Astrocyte of the cerebellum (primary cell): Measurements from ENCODE around the gene RCE1.

Experiments
- DNase-seq: peaks from one replicate; pipeline ENCODE4 v3.0.0-alpha.2; 2011; ENCODE audit warnings: low read depth
- H3K4me3 ChIP-seq: 2 replicates; pipeline ENCODE4 v1.5.1; 2011; ENCODE audit warnings: mild to moderate bottlenecking, low read depth, low read length, moderate library complexity
- CTCF ChIP-seq: IDR thresholded peaks from 2 replicates; pipeline ENCODE4 v1.5.1; 2012; ENCODE audit warnings: low read length, low read depth, moderate library complexity, mild to moderate bottlenecking; ENCODE audit errors: missing control alignments
- in situ Hi-C: cut with HindIII; loops from 2 replicates; pipeline ENCODE4 v1.10.0; 2017; ENCODE audit warnings: low sequenced_read_pairs

The RCE1 gene

GRCh38 chr11:66869567-66869870 is 26.3 kb downstream of the RCE1 start:
- DNase-seq: no peak
- H3K4me3 ChIP-seq: no peak overlapping the region
- no peak for TF ChIP-seq CTCF
- in situ Hi-C loops: no loop called here

GRCh38 chr11:66870131-66870530 is 26.9 kb downstream of the RCE1 start:
- no peak for DNase-seq
- no peak overlapping the region for H3K4me3 ChIP-seq
- in situ Hi-C loops: no loop called here
- no peak for TF ChIP-seq CTCF

- in situ Hi-C loops: no loop called here
- no peak for TF ChIP-seq CTCF
- no peak overlapping the region for H3K4me3 ChIP-seq
- no peak for DNase-seq
These were observed 27.6 kb downstream of the RCE1 start for GRCh38 chr11:66870616-66871520.

- no peak overlapping the region for H3K4me3 ChIP-seq
- in situ Hi-C loops: no loop called here
- DNase-seq: no peak
- TF ChIP-seq CTCF: no peak
These were observed 28.3 kb downstream of the RCE1 start for GRCh38 chr11:66871521-66871901.

GRCh38 chr11:66874232-66874631 is 31.0 kb downstream of the RCE1 start:
- in situ Hi-C loops: no loop called here
- H3K4me3 ChIP-seq: no peak overlapping the region
- DNase-seq: no peak
- TF ChIP-seq CTCF: no peak

GRCh38 chr11:66875378-66875777 is 32.1 kb downstream of the RCE1 start:
- H3K4me3 ChIP-seq: no peak overlapping the region
- in situ Hi-C loops: no loop called here
- DNase-seq: no peak
- TF ChIP-seq CTCF: no peak
